Measurements from ENCODE around the gene GP5. TPM values are rescaled to one million over a fixed set of nuclear protein-coding genes. Genes with fewer than 3 reads are reported as not detected.

Gene GP5
- total RNA-seq, 1 donor from 2014 or later: 0.11 TPM

DNA sequence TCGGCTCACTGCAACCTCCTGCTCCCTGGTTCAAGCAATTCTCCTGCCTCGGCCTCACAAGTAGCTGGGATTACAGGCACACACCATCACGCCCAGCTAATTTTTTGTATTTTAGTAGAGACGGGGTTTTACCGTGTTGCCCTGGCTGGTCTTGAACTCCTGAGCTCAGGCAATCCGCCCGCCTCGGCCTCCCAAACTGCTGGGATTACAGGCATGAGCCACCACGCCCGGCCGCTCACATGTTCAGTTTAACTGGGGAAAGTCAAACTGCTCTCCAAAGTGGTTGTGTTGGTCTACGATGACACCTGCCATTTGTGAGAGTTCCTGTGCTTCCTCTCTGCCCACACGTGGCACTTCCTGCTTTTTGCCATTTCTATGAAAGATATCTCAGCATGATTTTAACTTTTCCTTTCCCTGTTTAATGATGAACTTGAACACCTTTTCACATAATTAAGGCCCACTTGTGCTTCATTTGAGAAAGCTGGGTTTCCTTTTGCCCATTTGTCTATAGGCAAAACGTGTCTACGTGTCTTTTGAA is 877 bp upstream of the GP5 start:
- no peak for DNase-seq (ENCODE audit: low spot score in 2 of 2)
- H3K36me3 ChIP-seq: peaks cover 0 to 2% of the 10 kb centered on the region in 2 donors
- H3K9me3 ChIP-seq: no peaks in the 10 kb centered on the region
- intact Hi-C loops (cut with DNase I): no loop called here
- TF ChIP-seq CTCF (IDR thresholded peaks at IDR 0.05): no peak
- peaks cover 0 to 9% of the 10 kb centered on the region in 2 donors for H3K4me1 ChIP-seq
- peaks cover 8% of the 10 kb centered on the region for H3K27me3 ChIP-seq
- no peak overlapping the region for H3K27ac ChIP-seq
- H3K4me3 ChIP-seq: no peak overlapping the region

DNA sequence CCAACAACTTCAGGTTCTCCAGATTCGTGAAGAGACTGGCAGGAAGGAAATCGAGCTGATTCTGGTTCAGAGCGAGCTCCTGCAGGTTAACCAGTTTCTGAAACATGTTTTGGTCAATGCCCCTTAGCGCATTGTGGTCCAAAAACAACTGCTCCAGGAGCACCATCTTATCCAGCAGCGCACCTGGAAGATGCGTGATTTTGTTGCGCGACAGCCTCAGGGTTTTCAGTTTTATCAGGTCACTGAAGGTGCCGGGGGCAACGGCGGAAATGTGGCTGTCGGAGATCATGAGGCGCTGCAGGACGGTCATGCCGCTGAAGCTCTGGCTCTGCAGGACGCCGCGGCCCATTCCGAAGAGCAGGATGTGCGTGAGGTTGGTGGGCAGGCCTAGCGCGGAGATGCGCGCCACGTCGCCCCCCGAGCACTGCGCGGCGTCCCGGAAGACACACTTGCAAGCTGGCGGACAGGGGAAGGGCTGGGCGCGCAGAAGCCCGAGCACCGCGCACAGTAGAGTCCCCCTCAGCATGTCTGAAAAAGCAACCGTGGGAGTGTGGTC is 1.2 kb downstream of the GP5 start:
- intact Hi-C loops (cut with DNase I): no loop called here
- no peak for DNase-seq (ENCODE audit: low spot score in 2 of 2)
- H3K4me3 ChIP-seq: peak overlapping the region; percentile 1 to 53
- H3K27me3 ChIP-seq: peaks cover 8% of the 10 kb centered on the region
- H3K36me3 ChIP-seq: no peaks in the 10 kb centered on the region
- TF ChIP-seq CTCF (IDR thresholded peaks at IDR 0.05): no peak
- H3K9me3 ChIP-seq: no peaks in the 10 kb centered on the region
- H3K4me1 ChIP-seq: peaks cover 0 to 9% of the 10 kb centered on the region in 2 donors
- H3K27ac ChIP-seq: no peak overlapping the region

GRCh38 chr3:194396859-194397756 is 2.0 kb downstream of the GP5 start:
- Histone ChIP-seq H3K27me3 (peaks cover 8% of the 10 kb centered on the region), H3K36me3 (no peaks in the 10 kb centered on the region), H3K9me3 (no peaks in the 10 kb centered on the region), H3K27ac (no peak overlapping the region), H3K4me3 (peak overlapping the region; percentile 26 to 53), H3K4me1 (peaks cover 0 to 9% of the 10 kb centered on the region in 2 donors)
- intact Hi-C loops (cut with DNase I): no loop called here
- TF ChIP-seq CTCF (IDR thresholded peaks at IDR 0.05): no peak
- no peak for DNase-seq (ENCODE audit: low spot score in 2 of 2)

GRCh38 chr3:194396539-194396858 is 2.6 kb downstream of the GP5 start:
- no peaks in the 10 kb centered on the region for H3K9me3 ChIP-seq
- H3K27ac ChIP-seq: no peak overlapping the region
- DNase-seq (ENCODE audit: low spot score in 2 of 2): no peak
- peaks cover 0 to 9% of the 10 kb centered on the region in 2 donors for H3K4me1 ChIP-seq
- peaks cover 8% of the 10 kb centered on the region for H3K27me3 ChIP-seq
- no peak for TF ChIP-seq CTCF (IDR thresholded peaks at IDR 0.05)
- intact Hi-C loops (cut with DNase I): no loop called here
- H3K36me3 ChIP-seq: no peaks in the 10 kb centered on the region
- peak overlapping the region in 1 of 2 donors; percentile 53 for H3K4me3 ChIP-seq

- DNase-seq (ENCODE audit: low spot score in 2 of 2): no peak
- intact Hi-C loops (cut with DNase I): no loop called here
- no peak overlapping the region for H3K27ac ChIP-seq
- no peaks in the 10 kb centered on the region for H3K36me3 ChIP-seq
- no peak for TF ChIP-seq CTCF (IDR thresholded peaks at IDR 0.05)
- H3K27me3 ChIP-seq: peaks cover 8% of the 10 kb centered on the region
- H3K4me1 ChIP-seq: peaks cover 0 to 9% of the 10 kb centered on the region in 2 donors
- H3K9me3 ChIP-seq: no peaks in the 10 kb centered on the region
- no peak overlapping the region for H3K4me3 ChIP-seq
These were observed 3.1 kb downstream of the GP5 start for GRCh38 chr3:194395778-194396538.

Measured in ascending aorta (tissue), 2 donors.